Activated CD8-positive, alpha-beta memory T cell treated with anti-CD3 and anti-CD28 coated beads, Interleukin-2, amount 50 U/mL, for 1 hour (primary cell): ENCODE results near the gene SLC10A3.

Experiments
- DNase-seq: peaks from one replicate; pipeline ENCODE4 v3.0.0-alpha.2; 2020; ENCODE audit errors: extremely low read depth

The SLC10A3 gene

DNA sequence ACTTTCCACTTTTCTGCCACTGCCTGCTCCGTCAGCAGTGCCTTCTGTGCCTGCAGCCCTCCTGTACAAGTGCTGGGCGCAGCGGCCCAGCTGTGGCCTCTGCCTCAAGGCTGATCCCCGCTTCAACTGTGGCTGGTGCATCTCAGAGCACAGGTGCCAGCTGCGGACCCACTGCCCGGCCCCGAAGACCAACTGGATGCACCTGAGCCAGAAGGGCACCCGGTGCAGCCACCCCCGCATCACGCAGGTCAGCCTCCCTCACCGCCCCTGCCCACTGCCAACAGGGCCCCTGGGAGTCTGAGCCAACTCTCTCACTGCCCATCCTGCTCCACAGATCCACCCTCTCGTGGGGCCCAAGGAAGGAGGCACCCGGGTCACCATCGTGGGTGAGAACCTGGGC, 24.8 kb downstream of the SLC10A3 start:
- no peak for DNase-seq

GRCh38 chrX:154464806-154465365, 25.5 kb downstream of the SLC10A3 start:
- DNase-seq, result no peak

DNA sequence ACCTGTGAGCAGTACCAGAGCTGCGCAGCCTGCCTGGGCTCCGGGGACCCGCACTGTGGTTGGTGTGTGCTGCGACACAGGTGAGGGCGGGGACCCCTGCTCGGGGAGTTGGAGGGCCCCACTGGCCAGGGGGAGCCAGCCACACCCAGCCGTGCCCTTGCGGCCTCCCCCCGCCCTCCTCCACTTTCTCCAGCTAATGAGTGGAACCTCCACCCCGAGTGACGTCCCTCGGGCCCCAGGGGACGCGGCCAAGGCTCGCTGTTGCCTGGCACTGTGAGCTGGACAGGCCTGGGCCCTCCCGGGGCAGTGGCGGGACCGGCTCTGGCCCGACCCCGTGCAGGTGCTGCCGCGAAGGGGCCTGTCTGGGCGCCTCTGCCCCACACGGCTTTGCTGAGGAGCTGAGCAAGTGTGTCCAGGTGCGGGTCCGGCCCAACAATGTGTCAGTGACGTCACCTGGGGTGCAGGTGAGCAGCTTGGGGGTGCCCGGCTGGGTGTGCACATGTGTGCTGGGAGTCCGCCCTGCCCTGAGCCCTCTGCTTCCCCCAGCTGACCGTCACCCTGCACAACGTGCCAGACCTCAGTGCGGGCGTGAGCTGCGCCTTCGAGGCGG, 26.7 kb downstream of the SLC10A3 start:
- no peak for DNase-seq

DNA sequence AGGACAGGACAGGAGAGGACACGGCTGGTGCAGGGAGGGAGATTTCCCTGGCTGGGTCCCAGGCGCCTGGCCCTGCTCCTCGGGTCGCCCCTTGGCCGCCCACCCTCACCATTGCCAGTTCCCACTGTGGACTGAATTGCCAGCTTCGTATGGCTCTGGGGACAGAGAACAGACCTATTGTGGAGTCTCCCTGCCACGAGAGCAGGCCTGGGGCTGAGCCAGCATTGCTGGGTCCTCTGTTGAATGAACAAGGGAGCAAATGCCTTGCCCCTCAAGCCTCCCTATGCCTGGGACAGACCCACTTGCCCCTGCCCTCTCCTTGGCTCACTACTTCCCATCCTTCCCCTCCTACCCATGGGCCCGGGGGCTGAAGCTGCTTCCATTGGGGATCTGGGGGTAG, 28.0 kb downstream of the SLC10A3 start:
- no peak for DNase-seq

GRCh38 chrX:154460326-154460725, 30.1 kb downstream of the SLC10A3 start:
- DNase-seq, result no peak

DNA sequence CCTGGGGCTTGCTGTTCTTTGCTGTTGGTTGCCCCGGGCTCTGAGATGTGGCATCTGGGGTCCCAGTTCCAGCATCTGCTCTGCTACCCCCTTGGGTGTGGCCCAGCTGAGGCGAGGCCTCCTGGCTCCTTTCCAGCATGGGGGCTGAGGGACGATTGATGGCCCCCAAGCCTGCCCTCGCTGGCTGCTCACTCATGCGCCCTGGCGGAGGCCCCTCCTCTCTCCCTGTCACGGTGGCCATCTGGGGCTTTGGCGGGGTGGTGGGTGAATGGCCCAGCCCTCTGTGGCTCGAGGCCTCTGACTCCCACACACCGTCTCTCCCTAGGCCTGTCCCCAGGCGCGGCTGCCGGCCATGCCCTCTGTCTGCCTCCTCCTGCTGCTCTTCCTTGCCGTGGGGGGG, 30.6 kb downstream of the SLC10A3 start:
- DNase-seq, result no peak

GRCh38 chrX:154458954-154459778, 31.3 kb downstream of the SLC10A3 start:
- DNase-seq, result no peak

GRCh38 chrX:154458116-154458953, 32.1 kb downstream of the SLC10A3 start, which contains the start of gene PLXNA3:
TSS of gene PLXNA3 (plus strand) at chrX:154458281. CDS start at chrX:154460184, 1,903 bp downstream.
- no peak for DNase-seq

DNA sequence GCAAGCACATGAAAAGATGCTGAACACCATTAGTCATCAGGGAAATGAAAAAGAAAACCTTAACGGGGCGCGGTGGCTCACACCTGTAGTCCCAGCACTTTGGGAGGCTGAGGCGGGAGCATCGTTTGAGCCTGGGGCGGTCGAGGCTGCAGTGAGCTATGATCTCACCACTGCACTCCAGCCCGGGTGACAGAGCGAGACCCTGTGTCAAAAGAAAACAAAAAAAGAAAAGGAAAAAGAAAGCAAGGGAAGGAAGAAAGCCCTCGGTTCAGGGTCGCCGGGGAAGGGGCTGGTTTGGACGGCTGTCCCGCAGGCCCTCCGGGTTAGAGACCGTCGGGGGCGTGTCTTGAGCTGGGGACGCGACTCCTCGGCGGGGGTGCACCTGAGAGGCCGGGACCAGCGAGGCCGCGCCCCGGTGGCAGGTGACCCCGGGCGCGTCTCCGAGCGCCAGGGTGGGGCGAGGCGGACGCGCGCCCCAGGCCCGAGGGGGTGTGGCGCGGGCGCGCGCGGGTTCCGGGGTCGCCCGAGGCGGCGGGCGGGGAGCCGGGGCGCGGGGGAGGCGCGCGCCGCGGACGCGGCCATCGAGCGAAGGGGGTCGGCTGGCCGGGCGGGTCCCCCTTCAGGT, 32.8 kb downstream of the SLC10A3 start:
- no peak for DNase-seq

DNA sequence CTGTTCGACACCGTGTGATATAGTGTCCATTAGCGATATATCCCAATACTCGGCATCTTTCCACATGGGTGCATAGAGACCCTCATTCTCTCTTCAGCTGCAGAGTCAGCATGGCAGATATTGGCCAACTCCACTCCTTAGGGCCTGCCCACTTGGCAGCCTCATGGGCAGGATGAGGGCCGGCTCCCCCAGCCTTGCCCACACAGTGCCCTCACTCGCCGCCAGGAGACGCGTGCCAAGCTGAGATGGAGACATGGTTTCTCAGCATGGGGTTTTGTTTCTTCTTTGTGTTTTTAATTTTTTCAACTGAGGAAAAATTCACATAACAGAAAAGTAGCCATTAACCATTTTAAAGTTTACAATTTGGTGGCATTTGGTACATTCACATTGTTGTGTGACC, 37.6 kb downstream of the SLC10A3 start:
- DNase-seq, result no peak

DNA sequence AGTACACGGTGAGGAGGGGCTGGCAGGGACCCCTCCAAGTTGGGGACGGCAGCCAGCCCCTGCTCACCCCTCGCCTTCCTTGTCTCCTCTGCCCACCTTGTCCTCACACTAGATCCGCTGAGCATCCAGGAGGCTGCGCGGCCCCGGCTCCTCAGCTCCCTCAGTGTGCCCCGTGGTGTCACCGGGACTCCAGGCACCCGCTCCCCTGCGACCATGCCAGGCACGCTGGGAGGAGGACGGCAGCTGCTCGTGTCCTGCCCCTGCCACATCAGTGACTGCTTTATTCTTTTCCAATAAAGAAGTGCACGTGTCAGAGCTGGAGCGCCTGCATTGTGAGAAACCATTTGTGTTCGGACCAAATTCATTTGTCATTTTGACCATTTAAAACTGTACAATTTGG, 40.1 kb downstream of the SLC10A3 start:
- no peak for DNase-seq

DNA sequence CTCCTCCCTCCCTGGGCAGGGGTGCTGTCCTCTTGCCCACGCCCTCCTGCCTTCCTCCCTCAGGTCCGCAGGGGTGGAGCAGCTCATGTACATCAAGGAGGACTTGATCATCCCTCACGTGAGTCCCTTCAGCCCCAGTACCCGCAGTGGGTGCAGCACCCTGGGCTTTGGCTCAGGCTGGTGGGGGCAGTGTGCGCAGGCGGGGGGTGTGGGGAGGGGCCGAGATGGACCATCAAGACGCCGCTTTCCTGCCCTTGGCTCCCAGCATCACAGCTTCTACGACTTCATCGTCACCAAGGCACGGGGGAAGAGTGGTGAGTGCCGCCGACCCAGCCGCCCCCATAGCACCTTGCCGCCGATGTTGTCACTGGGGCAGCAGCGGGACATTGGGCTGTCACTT, 40.8 kb downstream of the SLC10A3 start:
- DNase-seq, result no peak

DNA sequence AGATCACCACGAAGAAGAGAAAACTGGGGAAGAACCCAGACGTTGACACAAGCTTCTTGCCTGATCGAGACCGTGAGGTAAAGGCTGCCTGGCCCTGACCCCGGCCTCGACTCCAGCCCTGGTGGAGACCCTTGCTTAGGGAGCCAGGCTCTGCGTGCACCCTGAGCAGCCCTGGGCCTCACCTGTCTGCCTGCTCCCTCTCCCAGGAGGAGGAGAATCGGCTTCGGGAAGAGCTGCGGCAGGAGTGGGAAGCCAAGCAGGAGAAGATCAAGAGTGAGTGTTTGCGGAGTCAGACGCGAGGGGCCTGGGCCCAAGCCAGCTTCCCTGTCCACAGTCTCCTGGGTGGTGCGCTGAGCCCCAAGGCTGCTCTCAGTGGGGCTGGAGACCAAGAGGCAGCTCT, 41.9 kb downstream of the SLC10A3 start:
- DNase-seq, result no peak

DNA sequence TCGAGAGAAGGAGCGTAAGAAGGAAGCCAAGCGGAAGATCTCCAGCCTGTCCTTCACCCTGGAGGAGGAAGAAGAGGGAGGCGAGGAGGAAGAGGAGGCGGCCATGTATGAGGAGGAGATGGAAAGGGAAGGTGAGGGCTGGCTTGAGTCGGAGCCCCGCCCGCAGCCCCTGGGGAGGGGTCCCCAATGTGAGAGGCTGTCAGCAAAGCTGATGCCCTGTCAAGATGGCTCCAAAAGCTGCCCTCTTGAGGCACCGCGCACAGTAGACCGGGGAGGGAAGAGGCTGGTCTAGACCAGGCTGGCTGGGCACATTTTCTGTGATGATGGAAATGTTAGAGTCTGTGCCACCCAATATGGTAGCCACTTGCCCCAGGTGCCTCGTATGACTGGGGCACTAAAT, 44.0 kb downstream of the SLC10A3 start:
- DNase-seq, result no peak

DNA sequence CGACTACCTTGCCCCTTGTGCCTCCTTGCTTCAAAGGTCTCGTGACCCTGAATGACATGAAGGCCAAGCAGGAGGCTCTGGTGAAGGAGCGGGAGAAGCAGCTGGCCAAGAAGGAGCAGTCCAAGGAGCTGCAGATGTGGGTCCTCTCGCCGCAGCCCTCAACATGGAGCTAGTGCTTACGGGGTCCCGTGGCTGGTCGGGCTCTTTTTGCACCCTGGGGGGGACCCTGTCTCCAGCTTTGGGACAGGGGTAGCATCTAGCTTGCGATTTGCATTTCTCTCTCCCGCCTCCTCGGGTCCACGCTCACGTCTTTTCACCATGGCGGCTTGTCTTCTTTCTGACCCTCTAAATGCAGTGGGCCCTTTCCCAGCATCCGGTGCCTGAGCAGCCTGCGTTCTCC, 44.7 kb downstream of the SLC10A3 start:
- no peak for DNase-seq

- no peak for DNase-seq
Observed at GRCh38 chrX:154444755-154445246, 45.6 kb downstream of the SLC10A3 start.

DNA sequence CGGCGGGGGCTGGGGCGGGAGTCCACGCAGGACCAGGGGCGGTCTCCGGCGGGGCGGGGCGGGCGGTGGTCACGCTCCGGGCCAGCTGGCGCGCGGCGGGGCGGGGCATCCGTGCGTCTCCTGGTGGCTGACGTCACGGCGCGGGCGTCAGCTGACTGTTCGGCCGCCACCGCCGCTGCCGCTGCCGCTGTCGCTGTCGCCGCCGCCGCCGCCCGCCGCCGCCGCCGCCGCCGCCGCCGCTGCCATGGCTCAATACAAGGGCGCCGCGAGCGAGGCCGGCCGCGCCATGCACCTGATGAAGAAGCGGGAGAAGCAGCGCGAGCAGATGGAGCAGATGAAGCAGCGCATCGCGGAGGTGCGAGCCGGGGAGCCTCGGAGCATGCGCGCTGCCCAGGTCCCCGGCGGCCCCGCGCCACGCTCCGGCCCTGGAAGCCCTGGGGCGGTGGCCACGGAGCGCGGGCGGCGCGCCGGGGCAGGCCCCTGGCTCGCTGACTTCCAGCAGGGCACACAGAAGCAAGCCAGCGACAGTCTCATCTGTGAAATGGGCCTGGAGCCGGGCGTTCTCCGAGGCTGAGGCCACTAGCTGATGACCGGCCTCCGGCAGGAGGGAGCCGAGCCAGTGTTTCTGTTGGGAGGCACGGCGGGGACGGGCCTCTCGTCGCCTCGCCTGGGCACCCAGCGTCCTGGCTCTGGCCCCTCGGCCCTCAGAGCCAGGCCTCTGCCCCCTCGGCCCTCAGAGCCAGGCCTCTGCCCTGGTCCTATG, 46.3 kb downstream of the SLC10A3 start, which contains the start of gene FAM50A:
TSS of gene FAM50A (plus strand) at position 150 of the 763 bp plus-strand sequence. CDS start at position 245, 95 bp downstream.
- no peak for DNase-seq

GRCh38 chrX:154443479-154443910, 46.9 kb downstream of the SLC10A3 start:
- no peak for DNase-seq

GRCh38 chrX:154441984-154442707, 48.3 kb downstream of the SLC10A3 start:
- no peak for DNase-seq

DNA sequence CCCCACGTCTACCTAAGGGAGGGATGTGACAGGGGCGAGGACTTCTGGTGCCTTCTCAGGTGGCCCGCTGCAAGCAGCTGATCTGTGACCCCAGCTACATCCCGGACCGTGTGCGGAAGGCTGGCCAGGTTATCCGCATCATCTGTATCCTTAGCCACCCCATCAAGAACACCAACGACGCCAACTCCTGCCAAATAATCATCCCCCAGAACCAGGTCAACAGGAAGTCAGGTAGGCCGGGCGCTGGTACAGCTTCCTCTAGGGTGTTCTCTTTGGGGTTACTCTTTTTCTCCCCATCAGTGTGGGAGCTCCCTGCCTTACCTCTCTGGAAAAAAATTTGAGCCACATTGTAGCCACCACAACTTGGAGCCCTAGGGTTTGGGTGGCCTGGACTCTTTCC, 48.9 kb downstream of the SLC10A3 start:
- DNase-seq, result no peak
